Subcutaneous abdominal adipose tissue (tissue), 5 donors: ENCODE data around the gene MEIS1.

Source experiments
- H3K27ac ChIP-seq: one replicate; pipeline ENCODE4 v1.7.0; 2013; ENCODE audit warnings: low read depth, mild to moderate bottlenecking, inconsistent platforms, low read length, moderate library complexity
- H3K27me3 ChIP-seq, 5 donors: one replicate each; pipeline ENCODE4 v1.7.0; 2013; ENCODE audit warnings: low read length in 5 of 5, inconsistent platforms in 1 of 5; ENCODE audit not compliant: control insufficient read depth in 5 of 5, insufficient read depth in 4 of 5
- H3K36me3 ChIP-seq, 5 donors: one replicate each; pipeline ENCODE4 v1.7.0; 2013; ENCODE audit warnings: low read length in 5 of 5; ENCODE audit not compliant: control insufficient read depth in 5 of 5, insufficient read depth in 5 of 5
- H3K4me1 ChIP-seq, 5 donors: one replicate each; pipeline ENCODE4 v1.7.0; 2013; ENCODE audit warnings: low read length in 5 of 5, mild to moderate bottlenecking in 3 of 5, moderate library complexity in 1 of 5; ENCODE audit not compliant: control insufficient read depth in 5 of 5, insufficient read depth in 5 of 5
- H3K4me3 ChIP-seq, 5 donors: one replicate each; pipeline ENCODE4 v1.7.0; 2013; ENCODE audit warnings: low read length in 5 of 5, low read depth in 1 of 5
- H3K9ac ChIP-seq, 5 donors: one replicate each; pipeline ENCODE4 v1.7.0; 2013; ENCODE audit warnings: low read length in 5 of 5, mild to moderate bottlenecking in 4 of 5, moderate library complexity in 3 of 5
- H3K9me3 ChIP-seq, 5 donors: one replicate each; pipeline ENCODE4 v1.7.0; 2013; ENCODE audit warnings: low read length in 5 of 5; ENCODE audit not compliant: control insufficient read depth in 5 of 5
- donor health status: healthy.
- donor health status: healthy.
- donor health status: healthy.
- donor health status: healthy.
- donor health status: healthy.

The MEIS1 gene

GRCh38 chr2:66452917-66453316, 18.0 kb downstream of the MEIS1 start:
- Histone ChIP-seq H3K4me1 (peaks cover 0 to 22% (median 0%) of the 10 kb centered on the region in 5 donors), H3K27me3 (no peaks in the 10 kb centered on the region), H3K36me3 (peaks cover 0 to 7% (median 0%) of the 10 kb centered on the region in 5 donors), H3K4me3 (no peak overlapping the region), H3K9ac (no peak overlapping the region), H3K27ac (no peak overlapping the region), H3K9me3 (no peaks in the 10 kb centered on the region)

GRCh38 chr2:66455490-66455889, 20.6 kb downstream of the MEIS1 start:
- Histone ChIP-seq H3K4me3 (no peak overlapping the region), H3K9me3 (no peaks in the 10 kb centered on the region), H3K36me3 (peaks cover 0 to 7% (median 0%) of the 10 kb centered on the region in 5 donors), H3K27ac (no peak overlapping the region), H3K27me3 (no peaks in the 10 kb centered on the region), H3K4me1 (peaks cover 0 to 15% (median 0%) of the 10 kb centered on the region in 5 donors), H3K9ac (no peak overlapping the region)

GRCh38 chr2:66456183-66457041, 21.5 kb downstream of the MEIS1 start:
- Histone ChIP-seq H3K27me3 (no peaks in the 10 kb centered on the region), H3K9me3 (no peaks in the 10 kb centered on the region), H3K4me1 (peaks cover 0 to 15% (median 0%) of the 10 kb centered on the region in 5 donors), H3K36me3 (peaks cover 0 to 4% (median 0%) of the 10 kb centered on the region in 5 donors), H3K4me3 (no peak overlapping the region), H3K27ac (no peak overlapping the region), H3K9ac (no peak overlapping the region)

- Histone ChIP-seq H3K4me1 (peaks cover 0 to 15% (median 0%) of the 10 kb centered on the region in 5 donors), H3K27me3 (no peaks in the 10 kb centered on the region), H3K36me3 (peaks cover 0 to 4% (median 0%) of the 10 kb centered on the region in 5 donors), H3K9me3 (no peaks in the 10 kb centered on the region), H3K4me3 (no peak overlapping the region), H3K9ac (no peak overlapping the region), H3K27ac (no peak overlapping the region)
Observed at GRCh38 chr2:66457545-66457944, 22.6 kb downstream of the MEIS1 start.

- no peaks in the 10 kb centered on the region for H3K9me3 ChIP-seq
- no peak overlapping the region for H3K4me3 ChIP-seq
- H3K27me3 ChIP-seq, result no peaks in the 10 kb centered on the region
- H3K27ac ChIP-seq, result no peak overlapping the region
- H3K9ac ChIP-seq, result no peak overlapping the region
- H3K36me3 ChIP-seq, result peaks cover 0 to 9% (median 6%) of the 10 kb centered on the region in 5 donors
- peaks cover 0 to 15% (median 0%) of the 10 kb centered on the region in 5 donors for H3K4me1 ChIP-seq
Observed at GRCh38 chr2:66460031-66460430, 25.1 kb downstream of the MEIS1 start.

GRCh38 chr2:66461001-66461663, 26.2 kb downstream of the MEIS1 start:
- H3K4me1 ChIP-seq, result peaks cover 0 to 7% (median under 1%) of the 10 kb centered on the region in 5 donors
- no peak overlapping the region for H3K27ac ChIP-seq
- no peak overlapping the region for H3K9ac ChIP-seq
- H3K36me3 ChIP-seq, result peaks cover 0 to 9% (median 6%) of the 10 kb centered on the region in 5 donors
- H3K9me3 ChIP-seq, result no peaks in the 10 kb centered on the region
- H3K27me3 ChIP-seq, result no peaks in the 10 kb centered on the region
- H3K4me3 ChIP-seq, result no peak overlapping the region

GRCh38 chr2:66461664-66462500, 27.0 kb downstream of the MEIS1 start:
- H3K9me3 ChIP-seq, result no peaks in the 10 kb centered on the region
- no peak overlapping the region for H3K27ac ChIP-seq
- H3K9ac ChIP-seq, result no peak overlapping the region
- H3K4me3 ChIP-seq, result no peak overlapping the region
- peaks cover 0 to 8% (median 5%) of the 10 kb centered on the region in 5 donors for H3K4me1 ChIP-seq
- H3K27me3 ChIP-seq, result no peaks in the 10 kb centered on the region
- peaks cover 0 to 9% (median 6%) of the 10 kb centered on the region in 5 donors for H3K36me3 ChIP-seq

- Histone ChIP-seq H3K4me3 (no peak overlapping the region), H3K27ac (no peak overlapping the region), H3K4me1 (peaks cover 0 to 9% (median 5%) of the 10 kb centered on the region in 5 donors), H3K27me3 (no peaks in the 10 kb centered on the region), H3K9ac (no peak overlapping the region), H3K9me3 (no peaks in the 10 kb centered on the region), H3K36me3 (peaks cover 0 to 8% (median 6%) of the 10 kb centered on the region in 5 donors)
Observed at GRCh38 chr2:66462501-66462825, 27.5 kb downstream of the MEIS1 start.

GRCh38 chr2:66463206-66463755, 28.4 kb downstream of the MEIS1 start:
- no peak overlapping the region for H3K4me3 ChIP-seq
- no peaks in the 10 kb centered on the region for H3K9me3 ChIP-seq
- H3K27me3 ChIP-seq, result no peaks in the 10 kb centered on the region
- no peak overlapping the region for H3K9ac ChIP-seq
- H3K27ac ChIP-seq, result no peak overlapping the region
- H3K36me3 ChIP-seq, result peaks cover 0 to 6% (median 5%) of the 10 kb centered on the region in 5 donors
- H3K4me1 ChIP-seq, result peaks cover 4 to 14% (median 8%) of the 10 kb centered on the region in 5 donors
